H1 (cell line): ENCODE data around the gene ELL. TPM values are rescaled to one million over a fixed set of nuclear protein-coding genes. Genes with fewer than 3 reads are reported as not detected.

Experiments used
- HDAC2 ChIP-seq, 2 experiments: fragments of 300-600 bp in 1 of 2; sonication (generic) in 1 of 2; IDR thresholded peaks; 2 replicates each; pipeline ENCODE4 v1.6.1; 2011 to 2012; ENCODE audit warnings: low read depth in 2 of 2, low read length in 2 of 2, mild to moderate bottlenecking in 2 of 2, moderate library complexity in 2 of 2, borderline replicate concordance in 1 of 2, inconsistent platforms in 1 of 2
- RFX5 ChIP-seq: IDR thresholded peaks from 2 replicates; pipeline ENCODE4 v1.6.1; 2011; ENCODE audit warnings: low read depth, low read length, improper control_type of control experiment, borderline replicate concordance
- polyA plus RNA-seq, 7 experiments: library from polyadenylated mRNA; depleted of rRNA in 3 of 7; stranded (reverse) in 5 of 7; unstranded in 2 of 7; fragments of >200 nt in 5 of 7; fragments of 200-250 nt in 2 of 7; gene quantifications; 1 replicate in 5 of 7; 2 replicates in 1 of 7; 4 replicates in 1 of 7; pipeline versions ENCODE4 v1.2.1 to v1.2.3, GENCODE V29; 2011 to 2013; ENCODE audit warnings: missing spikeins in 2 of 7, mixed read lengths in 2 of 7
- total RNA-seq: library from RNA; stranded (reverse); fragmentation: NEBNext Ultra II Directional; extraction: Animal tissue kit (Norgen Biotek cat#: 25700); gene quantifications from 2 replicates; pipeline ENCODE4 v1.2.1, GENCODE V29; 2021
- TF ChIP-seq, protein P1 (sequence below): fragments of 300-600 bp; sonication (generic); IDR thresholded peaks from 2 replicates; pipeline ENCODE4 v1.7.1; 2012; ENCODE audit warnings: low read length, moderate library complexity, mild to moderate bottlenecking, inconsistent platforms; ENCODE audit not compliant: insufficient replicate concordance

ELL gene
- total and polyA plus RNA-seq, 2 of the 8 experiments (the other 6 are each of a cell fraction or from before 2014, with no cell fraction given), result 5.2 to 10.5 TPM

DNA sequence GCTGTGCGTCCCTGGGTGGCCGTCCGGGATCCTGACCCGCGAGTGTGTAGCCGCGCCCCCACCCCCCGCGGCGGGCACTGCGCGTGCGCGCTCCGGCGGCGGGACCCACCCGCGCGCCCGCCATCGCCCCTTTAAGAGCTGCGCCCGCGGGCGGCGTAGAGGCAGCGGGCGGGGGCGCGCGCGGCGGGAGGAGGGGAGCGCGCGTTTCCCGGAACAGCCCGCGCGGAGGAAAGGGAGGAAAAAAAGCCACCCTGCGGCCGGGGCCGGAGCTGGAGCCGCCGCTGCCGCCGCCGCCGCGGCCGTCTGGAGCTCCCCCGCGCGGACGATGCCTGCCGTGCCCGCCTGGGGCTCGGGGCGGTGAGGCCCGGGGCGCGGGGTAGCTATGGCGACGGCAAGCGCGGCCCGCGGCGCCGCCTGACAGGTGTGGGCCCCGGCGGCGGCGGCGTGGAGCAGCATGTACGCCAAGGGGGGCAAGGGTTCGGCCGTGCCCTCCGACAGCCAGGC is 102.6 kb downstream of the ELL start, which contains the start of gene SSBP4 (continued):
- TF ChIP-seq RFX5 (no peak), HDAC2 (IDR thresholded peaks at IDR 0.05; ENCODE audit: borderline replicate concordance in 1 of 2, low read depth in 2 of 2, low read length in 2 of 2) (no peak)
- TF ChIP-seq, protein P1, sequence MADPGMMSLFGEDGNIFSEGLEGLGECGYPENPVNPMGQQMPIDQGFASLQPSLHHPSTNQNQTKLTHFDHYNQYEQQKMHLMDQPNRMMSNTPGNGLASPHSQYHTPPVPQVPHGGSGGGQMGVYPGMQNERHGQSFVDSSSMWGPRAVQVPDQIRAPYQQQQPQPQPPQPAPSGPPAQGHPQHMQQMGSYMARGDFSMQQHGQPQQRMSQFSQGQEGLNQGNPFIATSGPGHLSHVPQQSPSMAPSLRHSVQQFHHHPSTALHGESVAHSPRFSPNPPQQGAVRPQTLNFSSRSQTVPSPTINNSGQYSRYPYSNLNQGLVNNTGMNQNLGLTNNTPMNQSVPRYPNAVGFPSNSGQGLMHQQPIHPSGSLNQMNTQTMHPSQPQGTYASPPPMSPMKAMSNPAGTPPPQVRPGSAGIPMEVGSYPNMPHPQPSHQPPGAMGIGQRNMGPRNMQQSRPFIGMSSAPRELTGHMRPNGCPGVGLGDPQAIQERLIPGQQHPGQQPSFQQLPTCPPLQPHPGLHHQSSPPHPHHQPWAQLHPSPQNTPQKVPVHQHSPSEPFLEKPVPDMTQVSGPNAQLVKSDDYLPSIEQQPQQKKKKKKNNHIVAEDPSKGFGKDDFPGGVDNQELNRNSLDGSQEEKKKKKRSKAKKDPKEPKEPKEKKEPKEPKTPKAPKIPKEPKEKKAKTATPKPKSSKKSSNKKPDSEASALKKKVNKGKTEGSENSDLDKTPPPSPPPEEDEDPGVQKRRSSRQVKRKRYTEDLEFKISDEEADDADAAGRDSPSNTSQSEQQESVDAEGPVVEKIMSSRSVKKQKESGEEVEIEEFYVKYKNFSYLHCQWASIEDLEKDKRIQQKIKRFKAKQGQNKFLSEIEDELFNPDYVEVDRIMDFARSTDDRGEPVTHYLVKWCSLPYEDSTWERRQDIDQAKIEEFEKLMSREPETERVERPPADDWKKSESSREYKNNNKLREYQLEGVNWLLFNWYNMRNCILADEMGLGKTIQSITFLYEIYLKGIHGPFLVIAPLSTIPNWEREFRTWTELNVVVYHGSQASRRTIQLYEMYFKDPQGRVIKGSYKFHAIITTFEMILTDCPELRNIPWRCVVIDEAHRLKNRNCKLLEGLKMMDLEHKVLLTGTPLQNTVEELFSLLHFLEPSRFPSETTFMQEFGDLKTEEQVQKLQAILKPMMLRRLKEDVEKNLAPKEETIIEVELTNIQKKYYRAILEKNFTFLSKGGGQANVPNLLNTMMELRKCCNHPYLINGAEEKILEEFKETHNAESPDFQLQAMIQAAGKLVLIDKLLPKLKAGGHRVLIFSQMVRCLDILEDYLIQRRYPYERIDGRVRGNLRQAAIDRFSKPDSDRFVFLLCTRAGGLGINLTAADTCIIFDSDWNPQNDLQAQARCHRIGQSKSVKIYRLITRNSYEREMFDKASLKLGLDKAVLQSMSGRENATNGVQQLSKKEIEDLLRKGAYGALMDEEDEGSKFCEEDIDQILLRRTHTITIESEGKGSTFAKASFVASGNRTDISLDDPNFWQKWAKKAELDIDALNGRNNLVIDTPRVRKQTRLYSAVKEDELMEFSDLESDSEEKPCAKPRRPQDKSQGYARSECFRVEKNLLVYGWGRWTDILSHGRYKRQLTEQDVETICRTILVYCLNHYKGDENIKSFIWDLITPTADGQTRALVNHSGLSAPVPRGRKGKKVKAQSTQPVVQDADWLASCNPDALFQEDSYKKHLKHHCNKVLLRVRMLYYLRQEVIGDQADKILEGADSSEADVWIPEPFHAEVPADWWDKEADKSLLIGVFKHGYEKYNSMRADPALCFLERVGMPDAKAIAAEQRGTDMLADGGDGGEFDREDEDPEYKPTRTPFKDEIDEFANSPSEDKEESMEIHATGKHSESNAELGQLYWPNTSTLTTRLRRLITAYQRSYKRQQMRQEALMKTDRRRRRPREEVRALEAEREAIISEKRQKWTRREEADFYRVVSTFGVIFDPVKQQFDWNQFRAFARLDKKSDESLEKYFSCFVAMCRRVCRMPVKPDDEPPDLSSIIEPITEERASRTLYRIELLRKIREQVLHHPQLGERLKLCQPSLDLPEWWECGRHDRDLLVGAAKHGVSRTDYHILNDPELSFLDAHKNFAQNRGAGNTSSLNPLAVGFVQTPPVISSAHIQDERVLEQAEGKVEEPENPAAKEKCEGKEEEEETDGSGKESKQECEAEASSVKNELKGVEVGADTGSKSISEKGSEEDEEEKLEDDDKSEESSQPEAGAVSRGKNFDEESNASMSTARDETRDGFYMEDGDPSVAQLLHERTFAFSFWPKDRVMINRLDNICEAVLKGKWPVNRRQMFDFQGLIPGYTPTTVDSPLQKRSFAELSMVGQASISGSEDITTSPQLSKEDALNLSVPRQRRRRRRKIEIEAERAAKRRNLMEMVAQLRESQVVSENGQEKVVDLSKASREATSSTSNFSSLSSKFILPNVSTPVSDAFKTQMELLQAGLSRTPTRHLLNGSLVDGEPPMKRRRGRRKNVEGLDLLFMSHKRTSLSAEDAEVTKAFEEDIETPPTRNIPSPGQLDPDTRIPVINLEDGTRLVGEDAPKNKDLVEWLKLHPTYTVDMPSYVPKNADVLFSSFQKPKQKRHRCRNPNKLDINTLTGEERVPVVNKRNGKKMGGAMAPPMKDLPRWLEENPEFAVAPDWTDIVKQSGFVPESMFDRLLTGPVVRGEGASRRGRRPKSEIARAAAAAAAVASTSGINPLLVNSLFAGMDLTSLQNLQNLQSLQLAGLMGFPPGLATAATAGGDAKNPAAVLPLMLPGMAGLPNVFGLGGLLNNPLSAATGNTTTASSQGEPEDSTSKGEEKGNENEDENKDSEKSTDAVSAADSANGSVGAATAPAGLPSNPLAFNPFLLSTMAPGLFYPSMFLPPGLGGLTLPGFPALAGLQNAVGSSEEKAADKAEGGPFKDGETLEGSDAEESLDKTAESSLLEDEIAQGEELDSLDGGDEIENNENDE, result no peak
